Uterus (tissue), 4 donors: ENCODE data around the gene MTMR12. TPM values are rescaled to one million over a fixed set of nuclear protein-coding genes. Genes with fewer than 3 reads are reported as not detected.
A peak's percentile ranks its signal among the peaks of the same experiment; 100 is the strongest.

Experiments
- DNase-seq, 2 donors: peaks; one replicate each; pipeline ENCODE4 v3.0.0-alpha.2; 2019 to 2020
- H3K27ac ChIP-seq, 2 donors: fragments of 200-600 bp; sonication (generic); 1 replicate in 1 of 2; 2 replicates in 1 of 2; pipeline ENCODE4 v1.5.1; 2016 to 2018
- H3K27me3 ChIP-seq, 2 donors: fragments of 200-600 bp; sonication (generic); one replicate each; pipeline ENCODE4 v1.5.1; 2018 to 2019; ENCODE audit warnings: control low read depth in 1 of 2
- H3K36me3 ChIP-seq, 2 donors: fragments of 200-600 bp; sonication (generic); one replicate each; pipeline ENCODE4 v1.5.1; 2019; ENCODE audit warnings: control low read depth in 1 of 2
- H3K4me1 ChIP-seq, 2 donors: fragments of 200-600 bp; sonication (generic); one replicate each; pipeline ENCODE4 v1.5.1; 2018 to 2019; ENCODE audit warnings: control low read depth in 1 of 2
- H3K4me3 ChIP-seq, 2 donors: fragments of 200-600 bp; sonication (generic); 1 replicate in 1 of 2; 2 replicates in 1 of 2; pipeline ENCODE4 v1.5.1; 2018 to 2019; ENCODE audit warnings: mild to moderate bottlenecking in 1 of 2
- H3K9me3 ChIP-seq, 2 donors: fragments of 200-600 bp; sonication (generic); one replicate each; pipeline ENCODE4 v1.5.1; 2019; ENCODE audit warnings: control low read depth in 1 of 2
- CTCF ChIP-seq, 4 experiments: fragments of 200-600 bp in 2 of 4; fragments of 450-650 bp in 2 of 4; sonication (generic) in 2 of 4; IDR thresholded peaks; one replicate each; pipeline ENCODE4 v1.5.1; 2016 to 2019; ENCODE audit warnings: antibody characterized with exemption in 4 of 4, mild to moderate bottlenecking in 2 of 4, moderate library complexity in 1 of 4
- POLR2A ChIP-seq, 2 donors: fragments of 450-650 bp; IDR thresholded peaks; one replicate each; pipeline ENCODE4 v1.6.1; 2016; ENCODE audit warnings: antibody characterized with exemption in 2 of 2, mild to moderate bottlenecking in 1 of 2, moderate library complexity in 1 of 2
- intact Hi-C: fragments of 100-400 bp; cut with DNase I; formaldehyde crosslinking; loops from one replicate; pipeline ENCODE4 v1.15.1; 2023; ENCODE audit warnings: low total_unique reads
- total RNA-seq, 4 donors: library from RNA; depleted of rRNA in 3 of 4; stranded (reverse); fragments of >200 nt in 3 of 4; gene quantifications; one replicate each; pipeline versions ENCODE4 v1.1.0 to v1.2.4, GENCODE V29; 2014 to 2023
- donor health status: DM: yes; HTN: yes; CAD: no.

The MTMR12 gene
- 10 to 100 TPM; 37.6 to 96.6 (median 54.6) TPM for total RNA-seq

GRCh38 chr5:32312595-32313332, at the start of gene MTMR12:
Gene MTMR12 (minus strand): TSS chr5:32312939. CDS start chr5:32312838, 101 bp downstream.
- intact Hi-C loops = loop anchor here (10.0 kb wide), 1 partner anchor 282 kb away; no protein-coding TSS in a partner anchor
- Histone ChIP-seq H3K4me3 (peak within 1 kb of the TSS; percentile 64 to 97), H3K4me1 (peaks cover 0 to 8% of the 10 kb centered on the region in 2 donors)

GRCh38 chr5:32362527-32362926, 49.8 kb upstream of the MTMR12 start:
- no peak overlapping the region for H3K27ac ChIP-seq
- TF ChIP-seq POLR2A (IDR thresholded peaks at IDR 0.05) = no peak
- no peak for TF ChIP-seq CTCF (IDR thresholded peaks at IDR 0.05)
- H3K27me3 ChIP-seq = no peaks in the 10 kb centered on the region
- no peaks in the 10 kb centered on the region for H3K36me3 ChIP-seq
- H3K4me1 ChIP-seq = no peaks in the 10 kb centered on the region
- intact Hi-C loops = no loop called here
- H3K4me3 ChIP-seq = no peak overlapping the region
- no peaks in the 10 kb centered on the region for H3K9me3 ChIP-seq
- no peak for DNase-seq

More at GRCh38 chr5:32312595-32313332, at the start of gene MTMR12:
- no peaks in the 10 kb centered on the region for H3K9me3 ChIP-seq
- peak within 1 kb of the TSS; percentile 94 to 99 for H3K27ac ChIP-seq
- TF ChIP-seq POLR2A (IDR thresholded peaks at IDR 0.05) (peak; percentile 92 to 96), CTCF (IDR thresholded peaks at IDR 0.05) (peak in 3 of 4 experiments; percentile 3 to 32 (median 4))
- no peaks in the 10 kb centered on the region for H3K27me3 ChIP-seq
- DNase-seq = peak; percentile 100
- no peaks in the 10 kb centered on the region for H3K36me3 ChIP-seq

GRCh38 chr5:32360906-32361305, 48.2 kb upstream of the MTMR12 start:
- DNase-seq = no peak
- Histone ChIP-seq H3K4me3 (no peak overlapping the region), H3K9me3 (no peaks in the 10 kb centered on the region), H3K27me3 (no peaks in the 10 kb centered on the region), H3K4me1 (no peaks in the 10 kb centered on the region), H3K36me3 (no peaks in the 10 kb centered on the region), H3K27ac (no peak overlapping the region)
- intact Hi-C loops = no loop called here
- no peak for TF ChIP-seq CTCF (IDR thresholded peaks at IDR 0.05)
- no peak for TF ChIP-seq POLR2A (IDR thresholded peaks at IDR 0.05)

DNA sequence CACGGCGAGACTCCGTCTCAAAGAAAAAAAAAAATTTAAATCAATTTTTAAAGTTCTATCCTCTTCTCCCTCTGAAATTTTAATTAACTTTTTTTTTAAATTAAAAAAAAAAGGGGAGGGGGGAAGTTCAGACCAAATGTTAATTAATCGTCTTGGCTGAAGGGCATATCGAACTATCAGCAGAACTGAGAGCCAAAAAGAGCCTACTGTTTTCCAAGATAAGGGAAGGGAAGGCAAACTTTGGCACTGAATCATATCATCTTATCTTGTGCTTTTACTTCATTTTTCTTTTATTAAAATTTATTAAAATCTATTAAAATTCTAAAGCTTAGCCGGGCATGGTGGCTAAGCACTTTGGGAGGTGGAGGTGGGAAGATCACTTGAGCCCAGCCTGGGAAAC, 45.9 kb upstream of the MTMR12 start:
- Histone ChIP-seq H3K4me3 (no peak overlapping the region), H3K27me3 (no peaks in the 10 kb centered on the region), H3K36me3 (no peaks in the 10 kb centered on the region), H3K4me1 (no peaks in the 10 kb centered on the region), H3K27ac (no peak overlapping the region), H3K9me3 (no peaks in the 10 kb centered on the region)
- TF ChIP-seq CTCF (IDR thresholded peaks at IDR 0.05) (no peak), POLR2A (IDR thresholded peaks at IDR 0.05) (no peak)
- intact Hi-C loops = no loop called here
- DNase-seq = no peak

DNA sequence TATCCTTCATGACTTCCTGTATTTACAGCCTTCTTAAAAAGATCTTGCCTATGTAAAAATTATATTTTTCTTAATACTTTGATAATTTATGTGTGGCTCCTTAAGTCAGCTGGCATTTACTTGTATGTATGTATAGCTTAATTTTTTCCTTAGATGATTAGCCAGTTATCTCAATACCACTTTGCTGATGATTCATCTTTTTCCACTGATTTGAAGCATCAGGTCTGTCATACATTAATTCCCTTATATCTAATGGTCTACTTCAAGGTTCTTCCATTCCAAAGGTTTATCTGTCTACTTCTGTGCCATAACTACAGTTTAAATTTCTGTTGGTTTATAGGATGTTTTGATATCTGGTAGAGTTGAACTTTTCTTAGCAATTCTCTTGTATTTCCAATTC, 44.9 kb upstream of the MTMR12 start:
- Histone ChIP-seq H3K27ac (no peak overlapping the region), H3K4me1 (no peaks in the 10 kb centered on the region), H3K27me3 (no peaks in the 10 kb centered on the region), H3K9me3 (no peaks in the 10 kb centered on the region), H3K36me3 (no peaks in the 10 kb centered on the region), H3K4me3 (no peak overlapping the region)
- intact Hi-C loops = no loop called here
- TF ChIP-seq POLR2A (IDR thresholded peaks at IDR 0.05) = no peak
- TF ChIP-seq CTCF (IDR thresholded peaks at IDR 0.05) = no peak
- DNase-seq = no peak
